CD4-positive, alpha-beta T cell treated with Interleukin-12 subunit alpha and Interleukin-12 subunit beta, for 1 hour (primary cell): ENCODE data around the gene CHST10.
"Not testable (repeated sequence)": the region's sequence is repeated elsewhere in the genome, so short reads cannot be mapped to it uniquely, and the experiment has no call there.

ENCODE experiments used
- DNase-seq: peaks from one replicate; pipeline ENCODE4 v3.0.0-alpha.2; 2020

The CHST10 gene, protein sequence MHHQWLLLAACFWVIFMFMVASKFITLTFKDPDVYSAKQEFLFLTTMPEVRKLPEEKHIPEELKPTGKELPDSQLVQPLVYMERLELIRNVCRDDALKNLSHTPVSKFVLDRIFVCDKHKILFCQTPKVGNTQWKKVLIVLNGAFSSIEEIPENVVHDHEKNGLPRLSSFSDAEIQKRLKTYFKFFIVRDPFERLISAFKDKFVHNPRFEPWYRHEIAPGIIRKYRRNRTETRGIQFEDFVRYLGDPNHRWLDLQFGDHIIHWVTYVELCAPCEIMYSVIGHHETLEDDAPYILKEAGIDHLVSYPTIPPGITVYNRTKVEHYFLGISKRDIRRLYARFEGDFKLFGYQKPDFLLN

GRCh38 chr2:100416935-100417710 lies at the start of gene CHST10:
Gene CHST10, minus strand, starts transcription at chr2:100417668. Its CDS starts 10,993 bp downstream, at chr2:100406675.
- peak; percentile 42 for DNase-seq

DNA sequence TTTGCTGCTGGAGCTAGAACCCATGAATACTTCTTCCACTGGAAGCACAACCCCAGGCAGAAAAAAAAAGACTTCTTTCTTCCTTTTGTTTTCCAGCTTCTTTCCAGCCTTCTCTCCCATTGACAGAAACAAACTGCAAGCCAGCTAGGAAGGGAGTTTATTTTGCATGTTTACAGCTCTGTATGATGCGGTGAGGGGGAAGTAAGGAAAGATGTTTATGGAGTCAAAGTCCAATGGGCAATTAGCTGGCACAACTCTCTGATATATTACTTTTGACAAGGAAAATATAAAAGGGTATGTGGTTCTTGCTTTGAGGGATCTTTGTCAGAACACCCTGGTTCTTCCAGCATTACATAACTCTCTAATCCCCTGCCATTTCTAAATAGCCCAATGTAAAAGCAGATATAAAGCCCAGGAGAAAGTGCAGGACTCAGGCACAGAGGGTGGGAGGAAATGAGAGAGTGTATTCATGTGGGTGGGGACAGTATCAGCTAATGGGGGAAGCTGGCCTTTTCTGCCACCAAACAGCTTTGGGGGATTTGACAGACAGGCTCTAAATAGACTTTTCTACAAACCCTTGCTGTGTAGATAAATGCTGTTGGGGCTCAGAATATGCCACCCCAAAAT lies 43.5 kb upstream of the CHST10 start:
- DNase-seq, result no peak

GRCh38 chr2:100456357-100456756 lies 38.9 kb upstream of the CHST10 start:
- not testable (repeated sequence) for DNase-seq

GRCh38 chr2:100453853-100454252 lies 36.4 kb upstream of the CHST10 start:
- DNase-seq, result no peak

DNA sequence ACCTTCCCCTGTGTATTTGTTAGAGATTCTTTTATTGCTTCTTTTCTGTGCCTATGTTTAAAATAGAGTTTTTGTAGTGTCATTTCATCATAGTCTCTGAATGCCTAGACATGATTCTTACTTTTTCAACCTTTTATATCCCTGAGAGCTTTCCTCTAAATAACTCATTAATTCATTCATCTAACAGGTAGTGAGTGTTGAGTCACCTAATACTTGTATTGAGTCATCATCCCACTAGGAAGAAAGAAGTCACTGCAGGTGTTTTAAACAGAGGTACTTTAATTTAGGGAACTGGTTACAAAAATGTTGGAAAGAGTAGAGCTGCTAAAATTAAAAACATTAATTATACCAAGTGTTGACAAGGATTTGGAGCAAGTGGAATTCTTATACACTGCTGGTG lies 34.3 kb upstream of the CHST10 start:
- no peak for DNase-seq

DNA sequence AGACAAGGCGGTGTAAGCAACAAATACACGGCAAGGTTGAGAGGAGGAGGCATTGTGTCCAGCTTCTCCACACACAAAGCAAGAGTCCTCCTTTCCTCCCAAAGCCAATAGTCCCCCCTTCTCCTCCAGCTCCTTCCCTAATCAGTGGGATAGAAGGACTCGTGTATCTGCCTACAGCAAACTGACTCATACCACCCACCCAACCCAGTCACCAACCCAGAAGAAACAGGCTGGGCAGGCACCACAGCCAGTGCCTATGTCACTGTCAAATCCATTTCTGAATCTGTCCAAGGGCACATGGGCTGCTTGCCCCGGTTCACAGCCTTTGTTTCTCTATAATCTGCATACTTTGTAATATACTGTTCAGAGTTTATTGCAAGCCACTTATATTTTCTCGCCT lies 33.6 kb upstream of the CHST10 start:
- DNase-seq, result no peak

GRCh38 chr2:100446696-100447095 lies 29.2 kb upstream of the CHST10 start:
- DNase-seq, result no peak

DNA sequence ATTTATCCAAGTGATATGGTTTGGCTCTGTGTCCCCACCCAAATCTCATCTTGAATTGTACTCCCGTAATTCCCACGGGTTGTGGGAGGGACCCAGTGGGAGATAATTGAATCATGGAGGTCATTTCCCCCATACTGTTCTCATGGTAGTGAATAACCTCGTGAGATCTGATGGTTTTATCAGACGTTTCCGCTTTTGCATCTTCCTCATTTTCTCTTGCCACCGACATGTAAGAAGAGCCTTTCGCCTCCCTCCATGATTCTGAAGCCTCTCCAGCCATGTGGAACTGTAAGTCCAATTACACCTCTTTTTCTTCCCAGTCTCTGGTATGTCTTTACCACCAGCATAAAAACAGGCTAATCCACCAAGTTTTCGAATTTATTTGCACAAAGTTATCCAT lies 20.3 kb upstream of the CHST10 start:
- no peak for DNase-seq

GRCh38 chr2:100429726-100430125 lies 12.3 kb upstream of the CHST10 start:
- DNase-seq, result no peak

DNA sequence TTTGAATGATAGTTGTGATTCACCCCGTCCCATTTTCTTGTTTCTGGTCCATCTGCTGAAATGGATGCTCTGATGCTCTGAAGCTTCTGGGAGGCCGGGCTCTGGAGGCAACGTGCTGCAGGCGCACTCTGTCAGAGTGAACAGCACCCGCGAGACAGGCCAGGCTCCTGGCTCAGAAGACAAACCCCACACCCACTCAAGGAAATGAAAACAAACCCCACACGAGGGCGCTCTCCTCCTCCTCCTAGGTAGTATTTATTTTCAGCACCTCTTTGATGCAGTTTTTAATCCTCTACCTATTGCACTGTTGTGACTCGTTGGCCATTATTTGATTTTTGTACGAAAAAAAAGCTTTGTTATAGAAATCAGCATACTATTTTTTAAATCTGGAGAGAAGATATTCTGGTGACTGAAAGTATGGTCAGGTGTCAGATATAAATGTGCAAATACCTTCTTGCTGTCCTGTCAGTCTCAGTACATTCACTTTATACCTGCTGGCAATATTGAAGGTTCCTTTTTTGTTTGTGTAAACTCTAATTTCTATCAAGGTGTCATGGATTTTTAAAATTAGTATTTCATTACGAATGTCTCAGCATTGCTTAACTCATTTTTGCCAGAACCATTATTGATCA lies 10.3 kb upstream of the CHST10 start:
- peak; percentile 56 for DNase-seq

- DNase-seq, result no peak
Observed at GRCh38 chr2:100427111-100427510, 9.6 kb upstream of the CHST10 start.

GRCh38 chr2:100426384-100426720 lies 8.9 kb upstream of the CHST10 start:
- no peak for DNase-seq

GRCh38 chr2:100425573-100426383 lies 8.3 kb upstream of the CHST10 start:
- DNase-seq, result no peak

GRCh38 chr2:100425107-100425506 lies 7.6 kb upstream of the CHST10 start:
- no peak for DNase-seq

GRCh38 chr2:100424277-100424875 lies 6.9 kb upstream of the CHST10 start:
- DNase-seq, result no peak

- DNase-seq, result no peak
Observed at GRCh38 chr2:100423631-100424030, 6.2 kb upstream of the CHST10 start.

DNA sequence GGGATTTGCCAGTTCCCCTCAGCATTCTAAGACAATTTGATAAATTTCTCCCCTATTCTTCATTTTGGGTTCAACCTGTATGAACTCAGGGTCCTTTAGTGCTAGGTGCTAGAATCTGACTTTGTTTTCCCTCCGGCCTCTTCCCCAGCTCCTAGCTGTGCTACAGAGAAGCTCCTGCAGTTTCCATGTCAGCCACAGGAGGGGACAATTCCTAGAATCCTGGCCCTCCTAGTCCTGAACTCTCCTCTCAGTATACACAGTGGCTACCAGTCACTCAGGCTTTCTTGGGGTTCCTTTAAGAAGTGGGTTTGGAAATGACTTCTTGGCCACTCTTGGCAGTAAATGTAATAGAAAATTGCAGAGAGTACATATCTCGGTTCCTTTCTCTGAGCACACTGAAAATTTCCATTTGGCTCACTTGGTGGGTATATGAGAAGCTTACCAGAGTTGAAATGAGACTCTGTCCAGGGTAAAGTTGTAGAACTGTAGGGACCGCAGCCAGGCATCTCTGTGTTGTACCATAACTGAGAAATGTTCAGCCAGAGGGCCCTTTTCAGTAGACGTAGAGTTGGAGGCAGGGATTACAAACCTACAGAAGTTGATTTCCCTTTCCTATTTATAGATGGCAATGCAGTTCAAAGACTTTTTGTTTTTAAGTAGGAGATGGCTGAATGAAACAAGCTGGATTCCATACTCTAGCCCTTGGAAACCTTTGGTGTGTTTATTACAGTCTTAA lies 5.0 kb upstream of the CHST10 start:
- DNase-seq, result no peak

GRCh38 chr2:100419915-100420314 lies 2.4 kb upstream of the CHST10 start:
- DNase-seq, result no peak

DNA sequence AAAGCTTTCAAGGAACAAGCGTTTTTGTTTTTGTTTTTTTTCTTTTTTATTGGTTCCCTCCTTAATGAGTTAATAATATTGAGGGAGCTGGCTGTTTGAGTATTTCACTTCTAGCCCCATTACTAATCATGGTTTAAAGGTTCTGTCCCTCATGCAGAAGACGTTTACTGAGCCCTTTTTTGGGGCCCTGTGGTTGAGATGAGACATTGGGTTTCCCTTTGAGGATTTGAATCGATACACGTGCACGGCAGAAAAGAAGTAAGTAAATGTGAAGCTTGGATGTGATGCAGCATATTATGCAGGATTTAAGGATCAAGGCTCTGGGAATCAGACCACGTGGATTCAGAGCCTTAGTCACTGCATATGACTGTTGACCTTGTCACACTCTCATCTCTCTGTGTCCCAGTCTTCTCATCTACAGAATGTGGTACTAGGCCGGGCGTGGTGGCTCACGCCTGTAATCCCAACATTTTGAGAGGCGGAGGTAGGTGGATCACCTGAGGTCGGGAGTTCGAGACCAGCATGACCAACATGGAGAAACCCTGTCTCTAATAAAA lies 1.0 kb upstream of the CHST10 start:
- DNase-seq, result no peak

DNA sequence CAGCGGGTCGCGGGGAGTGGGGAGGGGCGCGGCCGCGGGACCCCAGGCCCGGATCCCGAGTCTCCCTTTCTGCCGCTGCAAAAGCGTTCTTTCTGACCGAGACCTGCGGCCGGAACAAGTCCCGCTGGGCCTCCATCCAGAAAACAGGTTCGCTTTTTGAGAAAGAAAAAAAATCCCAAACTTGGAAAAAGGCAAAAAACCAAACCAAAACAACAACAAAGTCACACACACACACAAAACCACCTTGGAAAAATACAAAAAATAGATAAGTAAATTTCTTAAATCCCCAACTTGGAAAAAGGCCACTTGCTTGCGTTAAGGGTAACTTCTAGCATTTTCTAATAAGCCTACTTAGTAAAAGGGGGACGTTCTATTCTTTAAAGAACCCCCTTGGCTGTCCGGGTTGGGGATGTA lies 250 bp upstream of the CHST10 start:
- DNase-seq, result no peak

DNA sequence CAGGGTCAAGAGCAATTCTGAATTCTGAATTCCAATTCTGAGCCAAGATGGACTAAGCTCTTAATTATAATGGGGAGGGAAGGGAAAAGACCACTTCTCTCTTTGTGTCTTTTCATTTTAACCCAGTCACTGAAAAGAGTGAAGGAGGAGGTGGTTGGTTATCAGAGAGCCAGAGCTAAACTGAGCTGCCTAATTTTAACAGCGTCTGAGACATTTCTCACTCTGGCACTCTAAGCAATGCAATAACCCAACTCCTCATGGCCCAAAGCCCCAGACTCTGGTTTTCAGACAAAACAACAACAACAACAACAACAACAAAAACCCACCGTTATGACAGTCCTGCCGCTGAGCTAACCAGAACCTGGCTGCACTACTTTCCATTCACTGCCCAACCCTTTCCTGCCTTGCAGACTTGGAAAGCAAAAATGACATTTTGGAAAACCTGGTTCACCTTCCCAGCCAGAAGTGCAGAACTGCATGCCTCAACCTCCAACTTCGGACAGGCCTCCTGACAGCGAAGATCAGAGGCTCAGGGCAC lies 1.0 kb downstream of the CHST10 start:
- DNase-seq, result no peak
